Calu3 (cell line): ENCODE results near the gene RAB5B. TPM values are rescaled to one million over a fixed set of nuclear protein-coding genes. Genes with fewer than 3 reads are reported as not detected.
A peak's percentile ranks its signal among the peaks of the same experiment; 100 is the strongest.
"Not testable (repeated sequence)": the region's sequence is repeated elsewhere in the genome, so short reads cannot be mapped to it uniquely, and the experiment has no call there.

ENCODE experiments used
- BruUV-seq: library from RNA; stranded (reverse); fragments of 400-500 nt; replicated peaks from 2 replicates; lab custom pipeline; 2021; lab: Mats Ljungman, UMichigan
- CTCF ChIA-PET: fragments of 300-600 bp; sonication (Branson Sonifier 250); formaldehyde crosslinking; loops from one replicate; lab custom pipeline; 2022; ENCODE audit warnings: antibody characterized with exemption; lab: Charles Lee
- DNase-seq: peaks from one replicate; pipeline ENCODE4 v3.0.0; 2022
- H3K27ac Mint-ChIP-seq: one replicate; pipeline ENCODE4 v1.8.0; 2022; ENCODE audit warnings: mixed read lengths; ENCODE audit not compliant: unreplicated experiment
- H3K27me3 Mint-ChIP-seq: one replicate; pipeline ENCODE4 v1.8.0; 2022; ENCODE audit warnings: mixed read lengths; ENCODE audit not compliant: unreplicated experiment
- H3K36me3 Mint-ChIP-seq: one replicate; pipeline ENCODE4 v1.8.0; 2022; ENCODE audit warnings: mild to moderate bottlenecking, moderate library complexity, mixed read lengths; ENCODE audit not compliant: insufficient read depth, unreplicated experiment
- H3K4me1 Mint-ChIP-seq: one replicate; pipeline ENCODE4 v1.8.0; 2022; ENCODE audit warnings: mild to moderate bottlenecking, low read depth, mixed read lengths; ENCODE audit not compliant: unreplicated experiment
- H3K4me3 Mint-ChIP-seq: one replicate; pipeline ENCODE4 v1.8.0; 2022; ENCODE audit warnings: mild to moderate bottlenecking, low read depth, moderate library complexity, mixed read lengths; ENCODE audit not compliant: unreplicated experiment
- H3K9me3 Mint-ChIP-seq: one replicate; pipeline ENCODE4 v1.8.0; 2022; ENCODE audit warnings: low read depth, mixed read lengths; ENCODE audit not compliant: unreplicated experiment
- intact Hi-C: fragments of 100-400 bp; cut with micrococcal nuclease; formaldehyde crosslinking; loops from one replicate; pipeline ENCODE4 v1.10.0; 2022; ENCODE audit not compliant: unreplicated experiment
- total RNA-seq: library from RNA; stranded (reverse); gene quantifications from 2 replicates; pipeline ENCODE4 v1.2.3, GENCODE V29; 2022
- TF ChIP-seq, protein P1 (sequence below): fragments of 200-600 bp; IDR thresholded peaks from one replicate; pipeline ENCODE4 v1.8.0; 2022; ENCODE audit warnings: antibody characterized with exemption; ENCODE audit not compliant: unreplicated experiment

RAB5B gene
- total RNA-seq, 1 experiment from 2014 or later: 91.6 TPM

GRCh38 chr12:55995366-55995765 is 21.5 kb downstream of the RAB5B start:
- no TSS peak for BruUV-seq
- peaks cover 55% of the 10 kb centered on the region for H3K36me3 Mint-ChIP-seq
- H3K27me3 Mint-ChIP-seq: no peaks in the 10 kb centered on the region
- no peak for DNase-seq
- H3K4me3 Mint-ChIP-seq: no peak overlapping the region
- H3K27ac Mint-ChIP-seq: no peak overlapping the region
- CTCF ChIA-PET: interaction anchor here (0.9 to 2.7 kb wide), 7 partner anchors 11 to 85 kb away, joined by 3 to 46 read pairs (median 12); partner anchors contain the start of gene RAB5B
- H3K9me3 Mint-ChIP-seq: no peaks in the 10 kb centered on the region
- TF ChIP-seq, protein P1, sequence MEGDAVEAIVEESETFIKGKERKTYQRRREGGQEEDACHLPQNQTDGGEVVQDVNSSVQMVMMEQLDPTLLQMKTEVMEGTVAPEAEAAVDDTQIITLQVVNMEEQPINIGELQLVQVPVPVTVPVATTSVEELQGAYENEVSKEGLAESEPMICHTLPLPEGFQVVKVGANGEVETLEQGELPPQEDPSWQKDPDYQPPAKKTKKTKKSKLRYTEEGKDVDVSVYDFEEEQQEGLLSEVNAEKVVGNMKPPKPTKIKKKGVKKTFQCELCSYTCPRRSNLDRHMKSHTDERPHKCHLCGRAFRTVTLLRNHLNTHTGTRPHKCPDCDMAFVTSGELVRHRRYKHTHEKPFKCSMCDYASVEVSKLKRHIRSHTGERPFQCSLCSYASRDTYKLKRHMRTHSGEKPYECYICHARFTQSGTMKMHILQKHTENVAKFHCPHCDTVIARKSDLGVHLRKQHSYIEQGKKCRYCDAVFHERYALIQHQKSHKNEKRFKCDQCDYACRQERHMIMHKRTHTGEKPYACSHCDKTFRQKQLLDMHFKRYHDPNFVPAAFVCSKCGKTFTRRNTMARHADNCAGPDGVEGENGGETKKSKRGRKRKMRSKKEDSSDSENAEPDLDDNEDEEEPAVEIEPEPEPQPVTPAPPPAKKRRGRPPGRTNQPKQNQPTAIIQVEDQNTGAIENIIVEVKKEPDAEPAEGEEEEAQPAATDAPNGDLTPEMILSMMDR: no peak
- H3K4me1 Mint-ChIP-seq: peaks cover 26% of the 10 kb centered on the region
- intact Hi-C loops: no loop called here

DNA sequence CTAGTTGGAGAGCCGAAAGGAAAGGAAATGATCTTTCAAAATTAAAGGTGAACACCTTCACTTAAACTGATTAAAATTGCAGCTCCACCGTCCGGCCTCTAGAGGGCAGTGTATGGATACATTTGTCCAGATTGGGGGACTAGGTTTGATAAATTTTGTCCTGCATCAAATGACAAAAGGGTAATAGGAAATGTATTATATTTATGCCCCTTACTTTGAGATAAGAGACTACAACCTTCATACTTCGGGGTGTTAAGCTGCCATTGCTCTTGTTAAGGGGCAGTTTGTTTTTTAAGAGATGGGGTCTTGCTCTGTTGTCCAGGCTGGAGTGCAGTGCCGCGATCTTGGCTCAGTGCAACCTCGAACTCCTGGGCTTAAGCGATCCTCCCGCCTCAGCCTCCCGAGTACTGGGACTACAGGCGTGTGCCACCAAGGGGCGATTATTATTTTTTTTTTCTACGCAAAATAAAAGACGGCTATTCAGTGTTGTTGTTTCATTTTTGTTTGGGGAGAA is 22.4 kb downstream of the RAB5B start:
- CTCF ChIA-PET: interaction anchor here (0.6 to 2.7 kb wide), 12 partner anchors 11 to 389 kb away, joined by 3 to 46 read pairs (median 6); partner anchors contain the start of gene RAB5B
- DNase-seq: peak; percentile 76
- intact Hi-C loops: loop anchor here (1.0 to 2.0 kb wide), 4 partner anchors 33 to 123 kb away; partner anchors contain the start of genes DGKA, RPS26 and ZC3H10
- Mint-ChIP-seq H3K9me3 (no peaks in the 10 kb centered on the region), H3K36me3 (peaks cover 50% of the 10 kb centered on the region), H3K4me1 (peaks cover 29% of the 10 kb centered on the region), H3K27ac (peak overlapping the region; percentile 91), H3K27me3 (no peaks in the 10 kb centered on the region), H3K4me3 (peak overlapping the region; percentile 90)
- TF ChIP-seq, protein P1: peak; percentile 63
- no TSS peak for BruUV-seq

DNA sequence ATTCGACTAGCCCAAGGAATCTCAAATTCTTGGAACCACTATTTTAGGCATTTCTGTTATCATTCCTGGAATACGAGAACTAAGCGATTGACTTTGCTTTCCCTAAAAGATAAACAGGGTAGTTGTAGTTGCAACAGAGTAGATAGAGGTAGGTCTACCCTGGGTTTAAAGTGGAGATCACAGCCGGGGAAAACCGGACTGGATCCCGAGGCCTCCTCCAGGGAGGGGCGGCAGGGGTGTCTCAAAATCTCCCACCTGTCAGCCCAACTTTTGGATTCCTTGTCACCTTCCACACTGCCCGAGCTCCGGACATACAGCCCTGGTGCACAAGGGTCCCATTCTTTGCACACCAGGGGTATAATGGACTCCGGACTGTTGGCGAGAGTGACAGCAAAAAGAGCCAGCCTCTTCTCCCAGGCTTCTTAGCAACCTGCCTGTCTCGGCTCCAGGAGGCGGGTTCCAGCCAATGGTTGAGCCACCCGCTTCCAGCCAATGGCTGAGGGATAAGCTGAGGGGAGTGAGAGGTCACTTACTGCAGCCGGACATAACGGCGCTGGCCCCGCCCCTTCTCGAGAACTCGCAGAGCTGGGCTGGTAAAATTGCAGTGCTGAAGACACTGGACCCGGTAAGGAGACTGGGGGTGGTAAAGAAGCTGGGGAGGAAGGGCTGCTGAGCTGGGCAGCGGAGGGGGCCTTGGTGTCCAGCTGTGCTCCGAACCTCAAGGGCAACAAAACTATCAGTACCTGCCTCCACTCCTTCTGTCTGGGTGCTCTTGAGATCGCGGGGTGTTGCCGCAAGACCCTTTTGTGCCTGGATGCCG is 23.0 kb downstream of the RAB5B start, which contains the start of gene SUOX:
Gene SUOX, plus strand, starts transcription at position 562 of the 820 bp plus-strand sequence. CDS start 4,946 bp downstream, outside the sequence.
- peaks cover 44% of the 10 kb centered on the region for H3K36me3 Mint-ChIP-seq
- DNase-seq: peak; percentile 97
- CTCF ChIA-PET: interaction anchor here (0.7 to 2.7 kb wide), 10 partner anchors 10 to 363 kb away, joined by 3 to 46 read pairs (median 6); partner anchors contain the start of genes RAB5B and STAT2
- TF ChIP-seq, protein P1: no peak
- peak within 1 kb of the TSS; percentile 90 for H3K4me3 Mint-ChIP-seq
- no TSS peak for BruUV-seq
- H3K4me1 Mint-ChIP-seq: peaks cover 36% of the 10 kb centered on the region
- H3K27me3 Mint-ChIP-seq: no peaks in the 10 kb centered on the region
- intact Hi-C loops: loop anchor here (1.0 to 2.0 kb wide), 4 partner anchors 32 to 122 kb away; partner anchors contain the start of genes DGKA, RPS26 and ZC3H10
- H3K9me3 Mint-ChIP-seq: no peaks in the 10 kb centered on the region
- peak within 1 kb of the TSS; percentile 91 for H3K27ac Mint-ChIP-seq

DNA sequence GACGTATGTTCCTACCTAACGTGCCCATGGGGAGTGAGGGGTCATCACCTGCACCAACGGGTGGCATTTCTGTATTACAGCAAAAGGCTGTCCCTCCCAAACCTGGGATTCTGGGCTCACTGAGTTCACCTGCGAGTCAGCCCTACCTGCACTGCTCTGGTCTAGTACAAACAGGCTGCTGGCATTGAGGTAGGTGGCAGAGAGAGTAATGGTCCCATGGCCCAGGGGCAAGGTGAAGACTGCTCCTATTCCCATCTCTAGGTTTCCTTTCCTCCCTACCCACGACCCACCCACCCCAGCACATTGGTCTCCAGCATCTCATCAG is 23.6 kb downstream of the RAB5B start:
- TSS peak; percentile 12 for BruUV-seq
- peak; percentile 17 for DNase-seq
- CTCF ChIA-PET: interaction anchor here (0.7 to 2.7 kb wide), 8 partner anchors 10 to 363 kb away, joined by 3 to 46 read pairs (median 8); partner anchors contain the start of genes RAB5B and STAT2
- Mint-ChIP-seq H3K36me3 (peaks cover 42% of the 10 kb centered on the region), H3K27me3 (no peaks in the 10 kb centered on the region), H3K9me3 (no peaks in the 10 kb centered on the region), H3K4me3 (peak overlapping the region; percentile 90), H3K4me1 (peaks cover 37% of the 10 kb centered on the region), H3K27ac (peak overlapping the region; percentile 91)
- TF ChIP-seq, protein P1: no peak
- intact Hi-C loops: loop anchor here (2.0 kb wide), 2 partner anchors 67 to 121 kb away; partner anchors contain the start of genes DGKA and ZC3H10

DNA sequence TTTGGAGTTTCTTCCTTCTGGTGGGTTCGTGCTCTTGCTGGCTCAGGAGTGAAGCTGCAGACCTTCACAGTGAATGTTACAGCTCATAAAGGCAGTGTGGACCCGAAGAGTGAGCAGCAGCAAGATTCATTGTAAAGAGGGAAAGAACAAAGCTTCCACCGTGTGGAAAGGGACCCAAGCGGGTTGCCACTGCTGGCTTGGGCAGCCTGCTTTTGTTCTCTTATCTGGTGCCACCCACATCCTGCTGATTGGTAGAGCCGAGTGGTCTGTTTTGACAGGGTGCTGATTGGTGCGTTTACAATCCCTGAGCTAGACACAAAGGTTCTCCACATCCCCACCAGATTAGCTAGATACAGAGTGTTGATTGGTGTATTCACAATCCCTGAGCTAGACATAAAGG is 25.6 kb downstream of the RAB5B start:
- Mint-ChIP-seq H3K36me3 (peaks cover 35% of the 10 kb centered on the region), H3K4me1 (peaks cover 23% of the 10 kb centered on the region)
- CTCF ChIA-PET, H3K4me3 Mint-ChIP-seq, H3K9me3 Mint-ChIP-seq, H3K27ac Mint-ChIP-seq, BruUV-seq, H3K27me3 Mint-ChIP-seq, DNase-seq, intact Hi-C loops: not testable (repeated sequence)

DNA sequence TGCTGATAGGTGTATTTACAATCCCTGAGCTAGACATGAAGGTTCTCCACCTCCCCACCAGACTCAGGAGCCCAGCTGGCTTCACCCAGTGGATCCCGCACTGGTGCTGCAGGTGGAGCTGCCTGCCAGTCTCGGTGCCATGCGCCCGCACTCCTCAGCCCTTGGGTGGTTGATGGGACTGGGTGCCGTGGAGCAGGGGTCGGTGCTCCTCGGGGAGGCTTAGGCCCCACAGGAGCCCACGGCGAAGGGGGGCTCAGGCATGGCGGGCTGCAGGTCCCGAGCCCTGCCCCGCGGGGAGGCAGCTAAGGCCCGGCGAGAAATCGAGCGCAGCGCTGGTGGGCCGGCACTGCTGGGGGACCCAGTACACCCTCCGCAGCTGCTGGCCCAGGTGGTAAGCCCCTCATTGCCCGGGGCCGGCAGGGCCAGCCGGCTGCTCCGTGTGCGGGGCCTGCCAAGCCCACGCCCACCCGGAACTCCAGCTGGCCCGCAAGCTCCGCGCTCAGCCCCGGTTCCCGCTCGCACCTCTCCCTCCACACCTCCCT is 26.2 kb downstream of the RAB5B start:
- CTCF ChIA-PET, H3K9me3 Mint-ChIP-seq, H3K27ac Mint-ChIP-seq, BruUV-seq, intact Hi-C loops, DNase-seq, H3K4me3 Mint-ChIP-seq, H3K27me3 Mint-ChIP-seq: not testable (repeated sequence)
- Mint-ChIP-seq H3K4me1 (peaks cover 23% of the 10 kb centered on the region), H3K36me3 (peaks cover 36% of the 10 kb centered on the region)
